ENCODE measurements around the gene DEF6. TPM values are rescaled to one million over a fixed set of nuclear protein-coding genes. Genes with fewer than 3 reads are reported as not detected.
A peak's percentile ranks its signal among the peaks of the same experiment; 100 is the strongest.

Gene DEF6
- total RNA-seq, 1 donor from 2014 or later: 0.99 TPM

GRCh38 chr6:35343835-35344550 is 46.4 kb downstream of the DEF6 start:
- DNase-seq (ENCODE audit: low read depth): no peak

GRCh38 chr6:35351422-35351821 is 53.8 kb downstream of the DEF6 start:
- DNase-seq (ENCODE audit: low read depth): no peak

GRCh38 chr6:35352735-35353134 is 55.1 kb downstream of the DEF6 start:
- no peak for DNase-seq (ENCODE audit: low read depth)

- DNase-seq (ENCODE audit: low read depth): peak; percentile 60
Observed at GRCh38 chr6:35354361-35355135, 56.9 kb downstream of the DEF6 start.

GRCh38 chr6:35356391-35356790 is 58.8 kb downstream of the DEF6 start:
- DNase-seq (ENCODE audit: low read depth): no peak

GRCh38 chr6:35357677-35358076 is 60.1 kb downstream of the DEF6 start:
- no peak for DNase-seq (ENCODE audit: low read depth)

- DNase-seq (ENCODE audit: low read depth): no peak
Observed at GRCh38 chr6:35358086-35358485, 60.5 kb downstream of the DEF6 start.

GRCh38 chr6:35359346-35359743 is 61.7 kb downstream of the DEF6 start:
- no peak for DNase-seq (ENCODE audit: low read depth)

GRCh38 chr6:35359744-35360348 is 62.2 kb downstream of the DEF6 start:
- DNase-seq (ENCODE audit: low read depth): peak; percentile 97

- peak; percentile 94 for DNase-seq (ENCODE audit: low read depth)
Observed at GRCh38 chr6:35360349-35361138, 62.9 kb downstream of the DEF6 start.

GRCh38 chr6:35362200-35362599 is 64.6 kb downstream of the DEF6 start:
- DNase-seq (ENCODE audit: low read depth): no peak

GRCh38 chr6:35363293-35363750 is 65.7 kb downstream of the DEF6 start:
- no peak for DNase-seq (ENCODE audit: low read depth)

GRCh38 chr6:35365594-35366203 is 68.1 kb downstream of the DEF6 start:
- DNase-seq (ENCODE audit: low read depth): peak; percentile 79

GRCh38 chr6:35366204-35366596 is 68.6 kb downstream of the DEF6 start:
- DNase-seq (ENCODE audit: low read depth): no peak

- DNase-seq (ENCODE audit: low read depth): no peak
Observed at GRCh38 chr6:35367646-35368037, 70.0 kb downstream of the DEF6 start.

- peak; percentile 88 for DNase-seq (ENCODE audit: low read depth)
Observed at GRCh38 chr6:35368038-35368887, 70.6 kb downstream of the DEF6 start.

- peak; percentile 97 for DNase-seq (ENCODE audit: low read depth)
Observed at GRCh38 chr6:35370124-35370741, 72.6 kb downstream of the DEF6 start.

- no peak for DNase-seq (ENCODE audit: low read depth)
Observed at GRCh38 chr6:35370785-35371493, 73.3 kb downstream of the DEF6 start.
